Astrocyte of the spinal cord (primary cell): ENCODE data around the gene SMAD3.

Experiments
- DNase-seq: peaks from one replicate; pipeline ENCODE4 v3.0.0; 2011; ENCODE audit warnings: low read depth, low spot score
- H3K4me3 ChIP-seq: 2 replicates; pipeline ENCODE4 v1.5.1; 2011; ENCODE audit warnings: low read depth, mild to moderate bottlenecking, low read length, moderate library complexity
- in situ Hi-C: cut with HindIII; loops from 2 replicates; pipeline ENCODE4 v1.10.0; 2017; ENCODE audit warnings: low sequenced_read_pairs
- TF ChIP-seq, protein P1 (sequence below): IDR thresholded peaks from 2 replicates; pipeline ENCODE4 v1.5.1; 2012; ENCODE audit warnings: low read depth, mild to moderate bottlenecking, low read length, inconsistent platforms

Gene SMAD3

DNA sequence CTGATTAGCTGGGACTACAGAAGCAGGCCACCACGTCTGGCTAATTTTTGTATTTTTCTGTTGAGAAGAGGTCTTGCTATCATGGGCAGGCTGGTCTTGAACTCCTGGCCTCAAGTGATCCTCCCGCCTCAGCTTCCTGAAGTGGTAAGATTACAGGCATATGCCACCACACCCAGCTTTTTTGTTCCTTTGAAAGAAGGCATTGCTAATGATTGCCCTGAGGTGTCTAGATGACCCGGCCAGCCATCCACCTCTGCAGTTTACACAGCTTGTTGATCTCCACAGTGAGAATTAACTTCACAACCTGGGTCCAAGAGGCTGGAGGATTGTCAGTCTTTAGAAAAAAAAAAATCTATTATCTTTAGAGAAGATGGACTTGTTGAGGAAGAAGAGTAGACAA is 58.7 kb downstream of the SMAD3 start:
- H3K4me3 ChIP-seq = no peak overlapping the region
- no peak for DNase-seq
- in situ Hi-C loops = no loop called here
- TF ChIP-seq, protein P1, sequence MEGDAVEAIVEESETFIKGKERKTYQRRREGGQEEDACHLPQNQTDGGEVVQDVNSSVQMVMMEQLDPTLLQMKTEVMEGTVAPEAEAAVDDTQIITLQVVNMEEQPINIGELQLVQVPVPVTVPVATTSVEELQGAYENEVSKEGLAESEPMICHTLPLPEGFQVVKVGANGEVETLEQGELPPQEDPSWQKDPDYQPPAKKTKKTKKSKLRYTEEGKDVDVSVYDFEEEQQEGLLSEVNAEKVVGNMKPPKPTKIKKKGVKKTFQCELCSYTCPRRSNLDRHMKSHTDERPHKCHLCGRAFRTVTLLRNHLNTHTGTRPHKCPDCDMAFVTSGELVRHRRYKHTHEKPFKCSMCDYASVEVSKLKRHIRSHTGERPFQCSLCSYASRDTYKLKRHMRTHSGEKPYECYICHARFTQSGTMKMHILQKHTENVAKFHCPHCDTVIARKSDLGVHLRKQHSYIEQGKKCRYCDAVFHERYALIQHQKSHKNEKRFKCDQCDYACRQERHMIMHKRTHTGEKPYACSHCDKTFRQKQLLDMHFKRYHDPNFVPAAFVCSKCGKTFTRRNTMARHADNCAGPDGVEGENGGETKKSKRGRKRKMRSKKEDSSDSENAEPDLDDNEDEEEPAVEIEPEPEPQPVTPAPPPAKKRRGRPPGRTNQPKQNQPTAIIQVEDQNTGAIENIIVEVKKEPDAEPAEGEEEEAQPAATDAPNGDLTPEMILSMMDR = no peak

DNA sequence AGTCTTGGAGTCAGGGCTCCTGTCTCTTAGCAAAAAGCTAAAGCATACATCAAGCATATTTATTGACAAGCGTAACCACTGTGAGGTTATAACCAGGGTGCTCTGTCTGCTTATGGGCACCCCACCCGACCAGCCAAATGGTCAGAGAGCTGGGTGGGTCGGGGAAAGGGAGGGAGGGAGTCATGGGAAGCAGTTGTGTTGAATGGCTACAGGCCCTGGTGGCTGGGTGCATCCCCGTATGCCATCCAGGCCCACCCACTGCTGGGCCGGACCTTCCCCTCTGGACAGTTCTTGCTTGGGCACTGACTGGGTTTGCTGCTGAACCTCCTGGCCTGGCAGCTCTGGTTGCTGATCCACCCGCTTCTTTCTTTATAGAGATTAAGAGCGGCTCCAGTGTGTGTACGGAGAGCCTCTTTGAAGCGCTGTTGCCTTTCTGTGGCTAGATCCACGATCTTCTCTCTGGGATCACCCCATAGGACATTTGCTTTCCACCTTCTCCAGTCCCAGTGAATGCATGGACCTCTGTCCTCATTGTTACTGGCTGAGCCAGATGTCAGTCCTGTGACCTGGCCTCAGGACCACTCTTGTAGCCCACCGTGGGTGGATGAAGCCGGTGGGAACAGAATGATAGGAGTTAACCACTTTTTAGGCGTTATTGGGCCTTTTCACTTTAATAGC is 59.6 kb downstream of the SMAD3 start:
- DNase-seq = no peak
- in situ Hi-C loops = no loop called here
- no peak overlapping the region for H3K4me3 ChIP-seq
- TF ChIP-seq, protein P1 = no peak

DNA sequence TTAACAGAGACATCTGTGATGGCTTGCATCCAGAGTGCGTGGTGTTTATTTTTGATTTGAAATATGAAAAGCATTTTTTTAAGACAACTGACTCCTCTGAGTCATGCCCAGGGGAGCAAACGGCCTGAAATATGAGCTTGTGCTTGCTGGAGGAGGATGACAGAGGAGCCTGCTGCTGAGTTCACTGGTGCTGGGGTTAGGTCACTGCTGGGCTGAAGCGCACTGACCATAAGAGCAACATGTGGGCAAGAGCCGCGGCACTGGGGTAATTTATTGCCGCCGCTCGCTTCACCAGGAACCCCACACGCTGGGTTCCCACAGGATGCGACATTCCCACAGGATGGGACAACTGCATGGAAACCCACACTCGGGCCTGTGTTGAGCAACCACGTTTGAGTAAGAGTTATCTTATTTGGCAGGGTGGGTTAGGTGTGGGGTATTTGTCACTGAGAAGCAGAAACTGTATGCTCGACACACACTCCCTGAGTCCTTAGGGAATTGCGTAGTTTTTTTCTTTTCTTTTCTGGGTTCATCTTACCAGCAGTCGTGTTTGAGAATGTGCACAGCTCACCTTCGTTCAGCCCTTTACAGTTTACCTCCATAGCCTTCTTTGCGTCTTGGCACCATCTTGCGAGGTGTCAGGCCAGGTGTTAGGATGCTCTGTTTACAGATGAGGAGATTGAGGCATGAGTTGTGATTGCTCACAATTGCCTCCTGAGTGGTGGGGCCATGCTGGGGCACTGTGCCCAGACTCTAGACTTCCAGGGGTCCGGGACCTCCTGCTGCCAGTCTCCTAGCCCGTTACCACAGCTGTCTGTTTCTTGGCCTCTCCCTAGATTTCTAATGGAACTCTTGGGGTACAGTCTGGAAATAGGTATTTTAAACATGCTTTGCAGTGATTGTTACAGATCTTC is 60.4 kb downstream of the SMAD3 start:
- DNase-seq = peak; percentile 98
- H3K4me3 ChIP-seq = peak overlapping the region; percentile 16
- in situ Hi-C loops = no loop called here
- TF ChIP-seq, protein P1 = no peak

DNA sequence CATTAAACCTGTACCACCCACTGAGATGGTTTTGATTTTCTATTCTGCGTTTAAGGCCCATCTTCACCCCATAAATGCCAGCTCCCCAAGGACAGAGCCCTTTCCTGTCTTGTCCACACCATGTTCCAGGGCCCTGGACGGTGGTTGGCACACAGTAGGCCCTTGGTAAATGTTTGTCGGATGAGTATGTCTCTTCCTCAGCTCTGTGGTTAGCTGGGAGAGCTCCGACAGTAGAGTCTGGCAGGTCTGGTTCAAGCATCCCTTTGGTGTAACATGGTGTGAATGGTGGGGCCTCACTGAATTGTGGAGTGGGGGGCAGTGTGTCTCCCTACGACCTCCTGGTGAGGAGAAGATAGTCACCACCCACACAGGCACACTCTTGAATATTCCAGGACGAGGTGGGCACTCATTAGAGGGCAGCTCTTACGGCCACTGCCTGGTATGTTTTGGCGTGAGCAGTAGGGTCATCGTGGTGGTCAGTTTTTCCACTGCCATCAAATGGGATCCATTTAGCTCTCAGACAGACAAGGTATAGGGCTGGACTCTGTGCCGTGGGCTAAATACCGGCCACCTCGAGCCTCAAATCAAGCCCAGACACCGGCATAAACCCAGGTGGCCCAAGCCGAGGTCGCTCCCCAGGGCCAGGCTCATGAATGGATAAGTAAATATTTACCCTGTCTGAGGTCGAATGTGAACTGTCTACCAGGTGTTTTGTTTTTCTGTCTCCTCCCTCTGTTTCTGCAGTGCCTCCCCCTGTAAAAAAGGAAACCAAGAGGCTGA is 61.3 kb downstream of the SMAD3 start:
- no peak overlapping the region for H3K4me3 ChIP-seq
- in situ Hi-C loops = no loop called here
- DNase-seq = no peak
- TF ChIP-seq, protein P1 = no peak

DNA sequence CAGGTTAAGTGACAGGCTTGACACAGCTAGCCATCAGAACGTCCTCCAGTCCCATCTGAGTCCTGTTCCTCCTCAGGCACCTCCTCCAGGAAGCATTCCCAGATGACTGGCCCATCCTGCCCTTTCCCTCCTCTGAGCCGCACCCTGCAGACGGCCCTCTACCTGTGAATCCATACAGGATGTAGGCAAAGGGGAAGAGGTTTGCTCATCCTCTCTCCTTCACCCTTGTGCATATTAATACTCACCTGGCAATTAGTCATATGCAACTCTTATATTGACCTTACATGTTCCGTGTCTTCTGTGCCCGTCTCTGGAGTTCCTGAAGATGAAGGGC is 61.9 kb downstream of the SMAD3 start:
- in situ Hi-C loops = no loop called here
- TF ChIP-seq, protein P1 = no peak

DNA sequence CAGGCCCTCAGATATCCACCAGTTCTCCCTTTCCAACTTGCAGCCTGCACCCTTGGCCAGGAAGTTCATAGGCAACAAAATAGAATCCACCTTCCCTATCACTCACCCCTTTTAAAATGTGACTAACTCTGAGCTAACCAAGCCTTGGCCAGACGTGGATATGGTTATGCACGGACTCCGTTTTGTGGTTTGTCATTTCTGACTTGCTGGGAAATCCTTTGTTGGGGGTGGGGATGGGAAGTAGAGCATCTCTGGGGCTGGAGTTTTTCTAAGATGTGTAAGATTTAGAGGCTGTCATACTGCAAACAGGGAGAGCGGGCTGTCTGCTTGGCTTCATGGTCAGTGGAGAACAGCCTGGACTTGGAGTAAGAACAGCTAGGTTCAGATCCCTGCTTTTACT is 62.6 kb downstream of the SMAD3 start:
- DNase-seq = peak; percentile 97
- TF ChIP-seq, protein P1 = no peak
- in situ Hi-C loops = no loop called here
- H3K4me3 ChIP-seq = no peak overlapping the region

More for the DNA sequence above, 61.9 kb downstream of the SMAD3 start:
- no peak for DNase-seq
- H3K4me3 ChIP-seq = no peak overlapping the region
